GM23338 (cell line): ENCODE data around the gene PRKCQ. TPM values are rescaled to one million over a fixed set of nuclear protein-coding genes. Genes with fewer than 3 reads are reported as not detected.

Experiments
- CREB1 ChIP-seq: fragments of 250-450 bp; sonication (Bioruptor Pico); IDR thresholded peaks from 2 replicates; pipeline ENCODE4 v1.5.0; 2020; ENCODE audit warnings: low read depth, mild to moderate bottlenecking, moderate library complexity
- CTCF ChIP-seq, 2 experiments: fragments of 200-600 bp in 1 of 2; sonication (generic) in 1 of 2; conservative IDR thresholded peaks; 2 replicates each; pipeline versions ENCODE4 v1.5.1 to v1.6.1; 2016 to 2017; ENCODE audit warnings: antibody characterized with exemption in 2 of 2, low read depth in 2 of 2, mild to moderate bottlenecking in 2 of 2, moderate library complexity in 1 of 2
- EZH2 ChIP-seq: fragments of 200-600 bp; sonication (generic); IDR thresholded peaks from one replicate; pipeline ENCODE4 v1.8.0; 2017; ENCODE audit warnings: antibody characterized with exemption, mild to moderate bottlenecking, low read depth; ENCODE audit not compliant: unreplicated experiment
- POLR2AphosphoS5 ChIP-seq: IDR thresholded peaks from 2 replicates; pipeline ENCODE4 v1.6.1; 2016; ENCODE audit warnings: antibody characterized with exemption, low read depth
- STAT1 ChIP-seq: IDR thresholded peaks from one replicate; pipeline ENCODE4 v1.6.1; 2016; ENCODE audit warnings: antibody characterized with exemption; ENCODE audit not compliant: unreplicated experiment
- ZNF462 ChIP-seq: fragments of 250-450 bp; sonication (Bioruptor Pico); IDR thresholded peaks from 2 replicates; pipeline ENCODE4 v1.5.0; 2020; ENCODE audit warnings: mild to moderate bottlenecking, moderate library complexity
- polyA plus RNA-seq: library from polyadenylated mRNA; unstranded; fragments of >200 nt; fragmentation: Nextera tagmentation; extraction: Ambion mirVana; gene quantifications from 2 replicates; pipeline ENCODE4 v1.2.1, GENCODE V29; 2016
- total RNA-seq: library from RNA; depleted of rRNA; stranded (reverse); fragments of >200 nt; shearing (Covaris generic); gene quantifications from 2 replicates; pipeline ENCODE4 v1.2.3, GENCODE V29; 2014
- TF ChIP-seq, protein P1 (sequence below): IDR thresholded peaks from one replicate; pipeline ENCODE4 v1.6.1; 2018; ENCODE audit warnings: antibody characterized with exemption; ENCODE audit not compliant: unreplicated experiment

Gene PRKCQ
- total and polyA plus RNA-seq, 2 experiments from 2014 or later: 12.6 to 28.5 TPM

GRCh38 chr10:6503171-6503570 is 76.9 kb downstream of the PRKCQ start (continued):
- TF ChIP-seq ZNF462 (CRISPR knock-in tag): no peak
- TF ChIP-seq EZH2: no peak
- TF ChIP-seq STAT1: no peak
- TF ChIP-seq CREB1 (CRISPR knock-in tag): no peak
- TF ChIP-seq POLR2AphosphoS5: no peak
- TF ChIP-seq, protein P1, sequence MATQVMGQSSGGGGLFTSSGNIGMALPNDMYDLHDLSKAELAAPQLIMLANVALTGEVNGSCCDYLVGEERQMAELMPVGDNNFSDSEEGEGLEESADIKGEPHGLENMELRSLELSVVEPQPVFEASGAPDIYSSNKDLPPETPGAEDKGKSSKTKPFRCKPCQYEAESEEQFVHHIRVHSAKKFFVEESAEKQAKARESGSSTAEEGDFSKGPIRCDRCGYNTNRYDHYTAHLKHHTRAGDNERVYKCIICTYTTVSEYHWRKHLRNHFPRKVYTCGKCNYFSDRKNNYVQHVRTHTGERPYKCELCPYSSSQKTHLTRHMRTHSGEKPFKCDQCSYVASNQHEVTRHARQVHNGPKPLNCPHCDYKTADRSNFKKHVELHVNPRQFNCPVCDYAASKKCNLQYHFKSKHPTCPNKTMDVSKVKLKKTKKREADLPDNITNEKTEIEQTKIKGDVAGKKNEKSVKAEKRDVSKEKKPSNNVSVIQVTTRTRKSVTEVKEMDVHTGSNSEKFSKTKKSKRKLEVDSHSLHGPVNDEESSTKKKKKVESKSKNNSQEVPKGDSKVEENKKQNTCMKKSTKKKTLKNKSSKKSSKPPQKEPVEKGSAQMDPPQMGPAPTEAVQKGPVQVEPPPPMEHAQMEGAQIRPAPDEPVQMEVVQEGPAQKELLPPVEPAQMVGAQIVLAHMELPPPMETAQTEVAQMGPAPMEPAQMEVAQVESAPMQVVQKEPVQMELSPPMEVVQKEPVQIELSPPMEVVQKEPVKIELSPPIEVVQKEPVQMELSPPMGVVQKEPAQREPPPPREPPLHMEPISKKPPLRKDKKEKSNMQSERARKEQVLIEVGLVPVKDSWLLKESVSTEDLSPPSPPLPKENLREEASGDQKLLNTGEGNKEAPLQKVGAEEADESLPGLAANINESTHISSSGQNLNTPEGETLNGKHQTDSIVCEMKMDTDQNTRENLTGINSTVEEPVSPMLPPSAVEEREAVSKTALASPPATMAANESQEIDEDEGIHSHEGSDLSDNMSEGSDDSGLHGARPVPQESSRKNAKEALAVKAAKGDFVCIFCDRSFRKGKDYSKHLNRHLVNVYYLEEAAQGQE: no peak
- TF ChIP-seq CTCF (conservative IDR thresholded peaks at IDR 0.05; ENCODE audit: low read depth in 2 of 2): no peak
